ENCODE data around the gene PARP12.

Gene PARP12

GRCh38 chr7:140019606-140020005, 43.1 kb downstream of the PARP12 start:
- no peak for DNase-seq
- intact Hi-C loops (cut with DNase I) = no loop called here

GRCh38 chr7:140019172-140019571, 43.6 kb downstream of the PARP12 start:
- DNase-seq = no peak
- intact Hi-C loops (cut with DNase I) = no loop called here

GRCh38 chr7:140018125-140019043, 44.4 kb downstream of the PARP12 start:
- intact Hi-C loops (cut with DNase I) = no loop called here
- peak in 1 of 42 donors; percentile 21 for DNase-seq

- intact Hi-C loops (cut with DNase I) = no loop called here
- no peak for DNase-seq
Observed at GRCh38 chr7:140017543-140017942, 45.2 kb downstream of the PARP12 start.

- intact Hi-C loops (cut with DNase I) = no loop called here
- no peak for DNase-seq
Observed at GRCh38 chr7:140017034-140017433, 45.7 kb downstream of the PARP12 start.

- DNase-seq = no peak
- intact Hi-C loops (cut with DNase I) = no loop called here
Observed at GRCh38 chr7:140016540-140016939, 46.2 kb downstream of the PARP12 start.

- intact Hi-C loops (cut with DNase I) = no loop called here
- DNase-seq = no peak
Observed at GRCh38 chr7:140015471-140015970, 47.2 kb downstream of the PARP12 start.

GRCh38 chr7:140014123-140014522, 48.6 kb downstream of the PARP12 start:
- intact Hi-C loops (cut with DNase I) = no loop called here

GRCh38 chr7:140013676-140014075, 49.1 kb downstream of the PARP12 start:
- intact Hi-C loops (cut with DNase I) = no loop called here
- no peak for DNase-seq

More at GRCh38 chr7:140014123-140014522, 48.6 kb downstream of the PARP12 start:
- DNase-seq = no peak

- DNase-seq = peak in 1 of 42 donors; percentile 24
Observed at GRCh38 chr7:140010194-140010895, 52.4 kb downstream of the PARP12 start.

GRCh38 chr7:140009735-140010134, 53.0 kb downstream of the PARP12 start:
- intact Hi-C loops (cut with DNase I) = loop anchor here (10.0 kb wide), 1 partner anchor 515 kb away; no protein-coding TSS in a partner anchor
- peak in 1 of 42 donors; percentile 14 for DNase-seq

More at GRCh38 chr7:140010194-140010895, 52.4 kb downstream of the PARP12 start:
- intact Hi-C loops (cut with DNase I) = no loop called here

GRCh38 chr7:140008755-140009610, 53.8 kb downstream of the PARP12 start:
- intact Hi-C loops (cut with DNase I) = loop anchor here (10.0 kb wide), 1 partner anchor 514 kb away; no protein-coding TSS in a partner anchor
- peak in 1 of 42 donors; percentile 24 for DNase-seq

- intact Hi-C loops (cut with DNase I) = loop anchor here (10.0 kb wide), 1 partner anchor 512 kb away; no protein-coding TSS in a partner anchor
- peak in 1 of 42 donors; percentile 14 for DNase-seq
Observed at GRCh38 chr7:140007051-140007690, 55.6 kb downstream of the PARP12 start.

- intact Hi-C loops (cut with DNase I) = loop anchor here (10.0 kb wide), 1 partner anchor 512 kb away; no protein-coding TSS in a partner anchor
- no peak for DNase-seq
Observed at GRCh38 chr7:140006600-140006999, 56.2 kb downstream of the PARP12 start.

- intact Hi-C loops (cut with DNase I) = loop anchor here (10.0 kb wide), 1 partner anchor 511 kb away; no protein-coding TSS in a partner anchor
Observed at GRCh38 chr7:140005754-140006503, 56.8 kb downstream of the PARP12 start.

GRCh38 chr7:140005341-140005740, 57.4 kb downstream of the PARP12 start:
- peak in 1 of 42 donors; percentile 20 for DNase-seq
- intact Hi-C loops (cut with DNase I) = loop anchor here (10.0 kb wide), 1 partner anchor 511 kb away; no protein-coding TSS in a partner anchor

More at GRCh38 chr7:140005754-140006503, 56.8 kb downstream of the PARP12 start:
- DNase-seq = peak in 8 of 42 donors; percentile 8 to 57 (median 28)

- intact Hi-C loops (cut with DNase I) = loop anchor here (5.0 to 10.0 kb wide), 3 partner anchors 227 to 510 kb away; partner anchors contain the start of gene HIPK2
Observed at GRCh38 chr7:140004672-140005071, 58.1 kb downstream of the PARP12 start.

More at GRCh38 chr7:140004672-140005071, 58.1 kb downstream of the PARP12 start:
- DNase-seq = peak in 2 of 42 donors; percentile 13 to 26
